C4-2B (cell line): ENCODE results near the gene ESRRA.

Experiments
- H3K27ac ChIP-seq: fragments of 450-650 bp; 2 replicates; pipeline ENCODE4 v1.5.1; 2017
- CTCF ChIP-seq: fragments of 450-650 bp; conservative IDR thresholded peaks from 2 replicates; pipeline ENCODE4 v1.5.1; 2017; ENCODE audit warnings: mild to moderate bottlenecking
- ZFX ChIP-seq: fragments of 450-650 bp; IDR thresholded peaks from 2 replicates; pipeline ENCODE4 v1.6.1; 2017

ESRRA gene

GRCh38 chr11:64262271-64263002 lies 42.9 kb upstream of the ESRRA start:
- TF ChIP-seq CTCF (no peak), ZFX (no peak)
- H3K27ac ChIP-seq = no peak overlapping the region

GRCh38 chr11:64263021-64263946 lies 42.0 kb upstream of the ESRRA start:
- H3K27ac ChIP-seq = no peak overlapping the region

GRCh38 chr11:64263947-64264317 lies 41.4 kb upstream of the ESRRA start:
- H3K27ac ChIP-seq = no peak overlapping the region
- TF ChIP-seq CTCF (no peak), ZFX (no peak)

More at GRCh38 chr11:64263021-64263946, 42.0 kb upstream of the ESRRA start:
- TF ChIP-seq CTCF (no peak), ZFX (no peak)

- H3K27ac ChIP-seq = no peak overlapping the region
- no peak for TF ChIP-seq ZFX
- TF ChIP-seq CTCF = no peak
Observed at GRCh38 chr11:64264371-64264852, 40.9 kb upstream of the ESRRA start.

GRCh38 chr11:64265176-64266160 lies 39.9 kb upstream of the ESRRA start:
- no peak overlapping the region for H3K27ac ChIP-seq
- TF ChIP-seq ZFX = no peak
- no peak for TF ChIP-seq CTCF

GRCh38 chr11:64266339-64266738 lies 39.0 kb upstream of the ESRRA start:
- no peak overlapping the region for H3K27ac ChIP-seq
- TF ChIP-seq ZFX = no peak
- no peak for TF ChIP-seq CTCF
